Fibroblast of pulmonary artery (primary cell): ENCODE measurements around the gene PER3.

Source experiments
- DNase-seq: peaks from one replicate; pipeline ENCODE4 v3.0.0-alpha.2; 2010; ENCODE audit warnings: low read depth
- H3K4me3 ChIP-seq: replicated peaks from 2 replicates; pipeline ENCODE4 v1.5.1; 2011; ENCODE audit warnings: low read depth, mild to moderate bottlenecking, control low read depth, low read length, moderate library complexity
- CTCF ChIP-seq: IDR thresholded peaks from 2 replicates; pipeline ENCODE4 v1.5.1; 2011; ENCODE audit warnings: mild to moderate bottlenecking, control low read depth, low read length, inconsistent platforms; ENCODE audit errors: missing control alignments

PER3 gene

GRCh38 chr1:7865978-7866377 lies 81.9 kb downstream of the PER3 start:
- no peak overlapping the region for H3K4me3 ChIP-seq
- DNase-seq: no peak
- TF ChIP-seq CTCF: no peak

GRCh38 chr1:7868070-7868780 lies 84.1 kb downstream of the PER3 start:
- DNase-seq: no peak
- no peak for TF ChIP-seq CTCF
- H3K4me3 ChIP-seq: no peak overlapping the region

- no peak overlapping the region for H3K4me3 ChIP-seq
- TF ChIP-seq CTCF: no peak
- no peak for DNase-seq
Observed at GRCh38 chr1:7869136-7869920, 85.2 kb downstream of the PER3 start.

- no peak overlapping the region for H3K4me3 ChIP-seq
- no peak for TF ChIP-seq CTCF
- no peak for DNase-seq
Observed at GRCh38 chr1:7871136-7871535, 87.0 kb downstream of the PER3 start.

GRCh38 chr1:7873801-7874795 lies 90.0 kb downstream of the PER3 start:
- no peak overlapping the region for H3K4me3 ChIP-seq
- DNase-seq: no peak
- TF ChIP-seq CTCF: no peak

- DNase-seq: no peak
- H3K4me3 ChIP-seq: no peak overlapping the region
- no peak for TF ChIP-seq CTCF
Observed at GRCh38 chr1:7878027-7878426, 93.9 kb downstream of the PER3 start.
